ENCODE measurements around the gene GMDS.

DNA sequence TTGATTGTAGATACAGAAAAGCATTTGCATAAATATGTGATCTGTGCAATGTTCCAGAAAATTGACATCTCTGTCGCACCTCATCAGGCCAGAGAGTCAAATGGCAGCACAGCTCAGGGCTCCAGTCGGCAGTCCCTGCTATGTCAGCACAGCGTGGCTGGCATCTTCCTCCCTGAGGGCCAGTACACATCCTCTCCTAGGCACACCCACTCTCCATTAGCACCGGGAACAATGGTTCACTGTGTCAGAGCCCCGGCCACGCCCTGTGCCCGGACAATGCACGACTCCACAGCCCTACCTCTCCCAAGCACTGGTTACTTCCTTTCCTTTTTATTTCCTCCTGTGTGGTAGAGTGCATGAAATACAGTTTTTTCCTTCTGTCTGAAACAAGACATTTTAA, 520.8 kb downstream of the GMDS start:
- TF ChIP-seq CTCF (IDR thresholded peaks at IDR 0.05) (no peak), POLR2A (IDR thresholded peaks at IDR 0.05) (no peak)
